Measurements from ENCODE around the gene LCMT1. TPM values are rescaled to one million over a fixed set of nuclear protein-coding genes. Genes with fewer than 3 reads are reported as not detected.
A peak's percentile ranks its signal among the peaks of the same experiment; 100 is the strongest.

The LCMT1 gene
- total RNA-seq, 4 donors from 2014 or later, result 26.8 to 42.6 (median 29.8) TPM

- no peak for DNase-seq
- TF ChIP-seq, protein P1, sequence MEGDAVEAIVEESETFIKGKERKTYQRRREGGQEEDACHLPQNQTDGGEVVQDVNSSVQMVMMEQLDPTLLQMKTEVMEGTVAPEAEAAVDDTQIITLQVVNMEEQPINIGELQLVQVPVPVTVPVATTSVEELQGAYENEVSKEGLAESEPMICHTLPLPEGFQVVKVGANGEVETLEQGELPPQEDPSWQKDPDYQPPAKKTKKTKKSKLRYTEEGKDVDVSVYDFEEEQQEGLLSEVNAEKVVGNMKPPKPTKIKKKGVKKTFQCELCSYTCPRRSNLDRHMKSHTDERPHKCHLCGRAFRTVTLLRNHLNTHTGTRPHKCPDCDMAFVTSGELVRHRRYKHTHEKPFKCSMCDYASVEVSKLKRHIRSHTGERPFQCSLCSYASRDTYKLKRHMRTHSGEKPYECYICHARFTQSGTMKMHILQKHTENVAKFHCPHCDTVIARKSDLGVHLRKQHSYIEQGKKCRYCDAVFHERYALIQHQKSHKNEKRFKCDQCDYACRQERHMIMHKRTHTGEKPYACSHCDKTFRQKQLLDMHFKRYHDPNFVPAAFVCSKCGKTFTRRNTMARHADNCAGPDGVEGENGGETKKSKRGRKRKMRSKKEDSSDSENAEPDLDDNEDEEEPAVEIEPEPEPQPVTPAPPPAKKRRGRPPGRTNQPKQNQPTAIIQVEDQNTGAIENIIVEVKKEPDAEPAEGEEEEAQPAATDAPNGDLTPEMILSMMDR (IDR thresholded peaks at IDR 0.05), result no peak
- TF ChIP-seq POLR2A (IDR thresholded peaks at IDR 0.05), result no peak
- no peak overlapping the region for H3K27ac ChIP-seq
- no peaks in the 10 kb centered on the region for H3K9me3 ChIP-seq
- H3K4me1 ChIP-seq, result peaks cover 5 to 6% of the 10 kb centered on the region in 2 donors
- 80 to 83% methylated on average over 8 of the region's 8 CpGs for WGBS, 2 donors
- no peaks in the 10 kb centered on the region for H3K36me3 ChIP-seq
- no peaks in the 10 kb centered on the region for H3K27me3 ChIP-seq
- intact Hi-C loops (cut with DNase I), result loop anchor here (10.0 kb wide), 1 partner anchor 108 kb away; the partner anchor contains the start of gene LCMT1
- no peak overlapping the region for H3K4me3 ChIP-seq (replicated peaks in 1 of 3)
These were observed 111.4 kb downstream of the LCMT1 start for GRCh38 chr16:25222959-25223358.

DNA sequence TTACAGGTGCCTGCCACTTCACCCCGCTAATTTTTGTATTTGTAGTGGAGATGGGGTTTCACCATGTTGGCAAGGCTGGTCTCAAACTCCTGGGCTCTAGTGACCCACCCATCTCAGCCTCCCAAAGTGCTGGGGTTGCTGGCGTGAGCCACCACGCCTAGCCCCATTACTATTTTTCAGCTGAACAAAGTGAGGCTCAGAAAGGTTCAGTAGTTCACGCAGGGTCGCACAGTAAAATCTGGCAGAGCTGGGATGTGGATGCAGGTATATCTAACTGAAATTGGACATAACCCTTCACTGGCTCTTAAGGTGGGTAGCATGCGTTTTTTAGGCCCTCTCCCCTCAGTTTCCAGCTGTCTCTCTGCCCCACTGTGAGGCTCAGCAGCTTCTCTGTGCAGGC is 112.4 kb downstream of the LCMT1 start:
- intact Hi-C loops (cut with DNase I), result loop anchor here (10.0 kb wide), 1 partner anchor 109 kb away; the partner anchor contains the start of gene LCMT1
- peaks cover 5 to 6% of the 10 kb centered on the region in 2 donors for H3K4me1 ChIP-seq
- WGBS, 2 donors, result 90 to 92% methylated on average over 6 of the region's 6 CpGs
- no peak overlapping the region for H3K27ac ChIP-seq
- no peaks in the 10 kb centered on the region for H3K27me3 ChIP-seq
- no peak for TF ChIP-seq POLR2A (IDR thresholded peaks at IDR 0.05)
- TF ChIP-seq, protein P1 (IDR thresholded peaks at IDR 0.05), result no peak
- no peak for DNase-seq
- no peak overlapping the region for H3K4me3 ChIP-seq (replicated peaks in 1 of 3)
- H3K36me3 ChIP-seq, result no peaks in the 10 kb centered on the region
- no peaks in the 10 kb centered on the region for H3K9me3 ChIP-seq

- H3K27ac ChIP-seq, result peak overlapping the region in 1 of 3 donors; percentile 7
- WGBS, 2 donors, result 61% methylated on average over 7 of the region's 7 CpGs
- TF ChIP-seq, protein P1 (IDR thresholded peaks at IDR 0.05), result no peak
- TF ChIP-seq POLR2A (IDR thresholded peaks at IDR 0.05), result no peak
- peak in 1 of 2 donors; percentile 88 for DNase-seq
- peaks cover 5 to 6% of the 10 kb centered on the region in 2 donors for H3K4me1 ChIP-seq
- intact Hi-C loops (cut with DNase I), result loop anchor here (5.0 to 10.0 kb wide), 2 partner anchors 110 to 168 kb away; partner anchors contain the start of gene LCMT1
- H3K36me3 ChIP-seq, result no peaks in the 10 kb centered on the region
- H3K9me3 ChIP-seq, result no peaks in the 10 kb centered on the region
- H3K4me3 ChIP-seq (replicated peaks in 1 of 3), result no peak overlapping the region
- H3K27me3 ChIP-seq, result no peaks in the 10 kb centered on the region
These were observed 113.3 kb downstream of the LCMT1 start for GRCh38 chr16:25224731-25225319.

Small RNAs within 50 kb of the gene (small RNA-seq; reads per million reads assigned to genes)
- not detected for gene RN7SL557P

Other genes with a start within 250 kb of the LCMT1 start
- 10 to 100 TPM; 41.7 to 70.4 (median 54.3) TPM for gene ARHGAP17, start 96.4 kb upstream of the LCMT1 start, total RNA-seq
- not detected for gene AQP8, start 105.2 kb downstream of the LCMT1 start, total RNA-seq
- 10 to 100 TPM in 1 of 4 donors, 1 to 10 TPM in 3; 5.8 to 11.1 (median 6.9) TPM for gene ZKSCAN2, start 146.1 kb downstream of the LCMT1 start, total RNA-seq

Measured in thyroid gland (tissue), 4 donors.